Ovary (tissue), 3 donors: ENCODE data around the gene ATP1A4.

ENCODE experiments used
- CTCF ChIP-seq, 3 donors: fragments of 450-650 bp in 2 of 3; fragments of 200-600 bp in 1 of 3; IDR thresholded peaks; one replicate each; pipeline versions ENCODE4 v1.5.1 to v1.8.0; 2016 to 2022; ENCODE audit warnings: antibody characterized with exemption in 3 of 3, mild to moderate bottlenecking in 1 of 3
- EP300 ChIP-seq: sonication (generic); formaldehyde crosslinking; IDR thresholded peaks from one replicate; pipeline ENCODE4 v1.6.1; 2017; ENCODE audit warnings: antibody characterized with exemption
- POLR2A ChIP-seq: fragments of 450-650 bp; IDR thresholded peaks from one replicate; pipeline ENCODE4 v1.6.1; 2017; ENCODE audit warnings: antibody characterized with exemption, mild to moderate bottlenecking, moderate library complexity
- donor health status: DM: no; HTN: no; CAD: no.

- no peak for TF ChIP-seq CTCF (IDR thresholded peaks at IDR 0.05)
- no peak for TF ChIP-seq EP300
- TF ChIP-seq POLR2A = no peak
Observed at GRCh38 chr1:160232911-160233310, 81.5 kb downstream of the ATP1A4 start.
